ENCODE measurements around the gene CASZ1.

DNA sequence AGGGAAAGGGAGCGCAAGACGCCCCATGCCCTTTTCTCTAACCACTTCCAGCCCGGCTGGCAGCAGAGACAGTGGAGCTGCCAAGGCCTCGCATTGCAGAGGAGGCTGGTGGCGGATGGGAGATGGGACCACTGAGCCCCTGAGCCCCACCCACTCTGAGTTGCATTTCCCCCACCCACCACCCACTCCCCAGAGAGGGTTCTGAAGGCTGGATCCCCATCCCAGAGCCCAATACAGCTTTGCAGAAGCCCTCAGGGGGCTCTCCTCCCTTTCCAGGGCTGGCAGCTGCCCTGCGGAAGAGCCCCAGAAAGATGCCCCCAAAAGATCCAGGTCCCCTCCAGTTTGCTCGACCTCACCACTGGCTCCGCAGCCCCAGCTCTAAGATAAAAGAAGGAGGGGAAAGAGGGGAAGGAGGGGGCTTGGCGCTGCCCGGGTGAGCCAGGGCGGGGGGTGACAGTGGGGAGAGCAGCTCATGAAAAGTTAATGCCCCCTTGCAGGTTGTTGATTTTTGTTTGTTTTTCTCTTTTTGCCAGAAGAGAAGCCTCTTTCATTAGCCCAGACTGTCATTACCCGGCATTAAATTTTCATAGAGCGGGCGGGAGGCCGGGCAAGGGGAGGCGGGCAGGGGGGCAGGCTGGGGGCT is 38.4 kb upstream of the CASZ1 start:
- TF ChIP-seq, protein P1, sequence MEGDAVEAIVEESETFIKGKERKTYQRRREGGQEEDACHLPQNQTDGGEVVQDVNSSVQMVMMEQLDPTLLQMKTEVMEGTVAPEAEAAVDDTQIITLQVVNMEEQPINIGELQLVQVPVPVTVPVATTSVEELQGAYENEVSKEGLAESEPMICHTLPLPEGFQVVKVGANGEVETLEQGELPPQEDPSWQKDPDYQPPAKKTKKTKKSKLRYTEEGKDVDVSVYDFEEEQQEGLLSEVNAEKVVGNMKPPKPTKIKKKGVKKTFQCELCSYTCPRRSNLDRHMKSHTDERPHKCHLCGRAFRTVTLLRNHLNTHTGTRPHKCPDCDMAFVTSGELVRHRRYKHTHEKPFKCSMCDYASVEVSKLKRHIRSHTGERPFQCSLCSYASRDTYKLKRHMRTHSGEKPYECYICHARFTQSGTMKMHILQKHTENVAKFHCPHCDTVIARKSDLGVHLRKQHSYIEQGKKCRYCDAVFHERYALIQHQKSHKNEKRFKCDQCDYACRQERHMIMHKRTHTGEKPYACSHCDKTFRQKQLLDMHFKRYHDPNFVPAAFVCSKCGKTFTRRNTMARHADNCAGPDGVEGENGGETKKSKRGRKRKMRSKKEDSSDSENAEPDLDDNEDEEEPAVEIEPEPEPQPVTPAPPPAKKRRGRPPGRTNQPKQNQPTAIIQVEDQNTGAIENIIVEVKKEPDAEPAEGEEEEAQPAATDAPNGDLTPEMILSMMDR (IDR thresholded peaks at IDR 0.05): no peak
- TF ChIP-seq POLR2AphosphoS5 (IDR thresholded peaks at IDR 0.05): no peak
- no peak for TF ChIP-seq POLR2A (IDR thresholded peaks at IDR 0.05)
